Measurements from ENCODE around the gene FBXL5.

FBXL5 gene

DNA sequence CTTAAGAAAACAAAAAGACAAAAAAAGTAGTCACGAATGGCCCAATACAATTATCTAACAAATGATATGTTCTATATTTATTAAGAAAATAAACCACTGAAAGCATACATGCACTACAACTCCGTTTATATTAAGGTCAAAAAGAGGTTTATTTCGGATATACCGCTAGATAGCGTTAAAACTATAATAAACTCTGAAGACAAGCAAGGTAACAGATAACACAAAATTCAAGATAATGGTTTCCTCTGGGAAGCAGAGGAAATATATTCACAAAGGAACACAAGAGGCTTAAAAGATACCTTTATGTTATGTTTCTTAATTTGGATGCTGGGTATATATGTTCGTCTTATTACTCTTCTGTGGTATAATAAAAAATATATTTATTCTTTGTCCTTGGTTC is 21.7 kb upstream of the FBXL5 start:
- FAIRE-seq: no peak

GRCh38 chr4:15676039-15676438 is 20.9 kb upstream of the FBXL5 start:
- FAIRE-seq: no peak

- no peak for FAIRE-seq
These were observed 20.2 kb upstream of the FBXL5 start for GRCh38 chr4:15675356-15675755.

- FAIRE-seq: peak; percentile 44
These were observed 19.8 kb upstream of the FBXL5 start for GRCh38 chr4:15674926-15675325.

- FAIRE-seq: no peak
These were observed 18.9 kb upstream of the FBXL5 start for GRCh38 chr4:15674046-15674445.

DNA sequence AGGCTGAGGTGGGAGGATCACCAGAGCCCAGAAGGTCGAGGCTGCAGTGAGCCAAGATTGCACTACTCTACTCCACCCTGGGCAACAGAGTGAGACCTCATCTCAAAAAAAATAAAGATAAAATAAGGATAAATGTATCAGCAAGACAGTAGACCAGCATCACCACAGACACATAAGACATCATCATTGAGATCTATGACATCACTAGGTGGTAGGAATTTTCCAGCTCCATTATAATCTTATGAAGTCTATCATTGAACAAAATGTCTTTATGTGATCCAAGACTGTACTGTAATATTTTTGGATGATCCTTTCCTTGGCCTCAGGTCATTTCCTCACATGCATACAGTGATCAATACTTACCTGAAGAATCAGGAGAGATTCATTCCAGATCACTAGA is 18.2 kb upstream of the FBXL5 start:
- no peak for FAIRE-seq

GRCh38 chr4:15672101-15672500 is 16.9 kb upstream of the FBXL5 start:
- no peak for FAIRE-seq

DNA sequence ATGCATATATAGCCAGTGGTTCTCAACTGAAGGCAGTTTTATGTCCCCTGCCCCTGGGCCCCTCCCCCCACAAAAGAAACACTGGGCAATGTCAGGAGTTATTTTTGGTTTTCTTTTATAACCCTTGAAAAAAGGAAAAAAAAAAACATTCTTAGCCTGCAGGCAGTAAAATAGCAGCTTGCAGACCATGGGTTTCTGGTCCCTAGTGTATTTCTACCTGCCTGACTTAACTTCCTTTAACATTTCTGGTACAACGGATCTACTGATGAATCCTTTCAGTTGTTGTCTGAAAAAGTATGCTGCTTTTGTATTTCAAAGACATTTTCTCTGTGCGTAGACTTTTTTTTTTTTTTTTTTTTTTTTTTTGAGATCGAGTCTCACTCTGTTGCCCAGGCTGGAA is 15.4 kb upstream of the FBXL5 start:
- no peak for FAIRE-seq

GRCh38 chr4:15668566-15669435 is 13.6 kb upstream of the FBXL5 start:
- peak; percentile 60 for FAIRE-seq

- FAIRE-seq: no peak
These were observed 11.8 kb upstream of the FBXL5 start for GRCh38 chr4:15667006-15667405.

- FAIRE-seq: no peak
These were observed 10.7 kb upstream of the FBXL5 start for GRCh38 chr4:15665753-15666365.

DNA sequence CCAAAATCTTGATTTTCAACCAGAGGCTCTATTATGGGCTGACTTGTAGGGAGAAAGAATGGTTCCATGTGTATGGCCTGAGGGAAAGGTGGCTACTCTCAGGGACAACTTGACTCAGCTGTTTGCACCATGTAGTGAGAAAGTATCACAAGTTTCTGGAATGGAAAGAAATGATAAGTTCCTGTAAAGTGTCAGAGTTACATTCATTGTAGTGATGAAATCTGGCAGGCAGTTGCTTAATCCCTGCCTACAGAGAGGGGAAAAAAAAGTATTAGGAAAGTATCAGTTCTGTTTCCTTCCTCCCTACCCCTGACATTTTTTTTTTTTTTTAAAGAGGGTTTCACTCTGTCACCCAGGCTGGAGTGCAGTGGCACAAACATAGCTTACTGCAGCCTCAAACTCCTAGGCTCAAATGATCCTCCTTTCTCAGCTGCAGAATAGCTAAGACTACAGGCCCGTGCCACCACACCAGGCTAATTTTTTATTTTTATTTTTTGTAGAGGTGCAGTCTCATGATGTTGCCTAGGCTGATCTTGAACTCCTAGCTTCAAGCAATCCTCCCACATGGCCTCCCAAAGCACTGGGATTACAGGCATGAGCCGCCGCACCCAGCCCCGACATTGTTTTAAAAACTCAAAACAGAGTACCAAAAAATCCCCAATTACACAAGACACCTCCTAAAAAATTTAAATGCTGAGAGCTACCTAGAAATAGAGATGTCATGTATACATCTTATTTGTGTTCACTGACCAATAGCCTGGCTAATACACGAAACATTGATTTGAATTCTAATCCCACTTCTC is 4.8 kb upstream of the FBXL5 start:
- FAIRE-seq: no peak

DNA sequence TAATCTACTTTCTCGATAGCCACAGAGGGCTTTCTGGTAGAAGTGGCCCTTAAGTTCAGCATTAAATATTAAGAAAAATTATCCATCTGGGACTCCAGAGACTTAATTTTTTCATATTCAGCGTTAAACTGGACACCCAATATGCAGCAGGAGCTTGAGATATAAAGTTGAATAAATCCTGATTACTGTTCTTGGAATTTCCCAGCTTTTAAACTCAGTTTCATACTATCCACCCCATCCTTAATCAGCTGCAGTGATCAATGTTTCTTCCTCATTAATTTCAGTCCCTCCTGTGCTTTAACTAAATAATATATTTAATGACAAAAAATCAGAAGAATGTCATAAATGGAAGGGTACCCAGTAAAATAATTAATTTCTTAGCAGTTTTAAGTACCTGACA is 3.6 kb upstream of the FBXL5 start:
- no peak for FAIRE-seq

- FAIRE-seq: no peak
These were observed 3.1 kb upstream of the FBXL5 start for GRCh38 chr4:15658136-15658770.

GRCh38 chr4:15657366-15657765 is 2.2 kb upstream of the FBXL5 start:
- FAIRE-seq: no peak

- FAIRE-seq: no peak
These were observed 897 bp upstream of the FBXL5 start for GRCh38 chr4:15656038-15656470.

GRCh38 chr4:15654593-15655222 is 449 bp downstream of the FBXL5 start:
- FAIRE-seq: no peak

GRCh38 chr4:15653864-15654592 is 1.1 kb downstream of the FBXL5 start:
- FAIRE-seq: peak; percentile 6

- FAIRE-seq: no peak
These were observed 1.7 kb downstream of the FBXL5 start for GRCh38 chr4:15653420-15653819.

DNA sequence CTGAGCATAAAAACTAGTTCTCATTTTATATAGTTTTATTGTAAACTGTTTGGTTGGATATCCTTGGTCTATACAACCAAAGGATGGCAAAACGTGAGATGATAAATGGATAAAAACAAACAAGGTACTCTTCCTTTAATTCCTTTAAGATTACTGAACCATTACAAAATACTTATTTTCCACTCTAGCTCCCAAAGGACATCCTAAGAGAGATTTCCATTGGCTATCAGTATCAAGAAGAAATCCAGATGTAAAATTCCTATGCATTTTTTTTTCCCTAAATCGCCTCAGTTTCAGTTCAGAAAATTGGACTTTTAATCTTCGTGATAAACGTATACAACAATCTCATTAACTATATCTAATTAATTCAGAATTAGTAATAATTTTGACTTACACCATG is 2.3 kb downstream of the FBXL5 start:
- FAIRE-seq: no peak

DNA sequence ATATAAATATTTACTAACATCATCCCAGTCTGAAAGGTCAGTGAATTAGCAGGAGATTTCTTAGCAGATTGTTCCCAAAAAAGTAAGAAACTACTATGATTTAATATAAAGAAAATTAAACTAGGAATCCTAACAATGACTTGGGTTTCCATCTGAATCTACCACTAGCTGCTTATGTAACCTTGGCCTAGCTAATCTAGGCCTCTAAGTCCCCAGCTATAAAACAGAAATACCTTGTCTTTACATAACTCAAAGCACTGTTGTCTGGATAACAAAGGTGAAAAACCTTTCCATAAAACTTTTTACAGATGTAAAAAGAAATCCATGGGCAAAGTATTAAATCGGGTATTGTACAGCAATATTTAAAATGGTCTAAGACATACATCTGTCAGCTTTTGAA is 3.0 kb downstream of the FBXL5 start:
- FAIRE-seq: no peak

GRCh38 chr4:15651676-15652075 is 3.5 kb downstream of the FBXL5 start:
- no peak for FAIRE-seq

Data from A204.1 (cell line).